GM21576 (cell line): ENCODE measurements around the gene AFAP1L1.
A peak's percentile ranks its signal among the peaks of the same experiment; 100 is the strongest.

Experiments
- ATAC-seq: cut with Tn5 transposase; IDR thresholded peaks from one replicate; pipeline ENCODE4 v1.9.1; 2021; ENCODE audit warnings: mild to moderate bottlenecking, moderate library complexity; ENCODE audit not compliant: unreplicated experiment

The AFAP1L1 gene

GRCh38 chr5:149344151-149344550 lies 72.5 kb downstream of the AFAP1L1 start:
- ATAC-seq, result no peak

- ATAC-seq, result peak; percentile 96
Measured at GRCh38 chr5:149345147-149345891, 73.7 kb downstream of the AFAP1L1 start, which contains the start of gene GRPEL2. Gene GRPEL2, plus strand, starts transcription at chr5:149345499. Its CDS starts 41 bp downstream, at chr5:149345540.

GRCh38 chr5:149345892-149346222 lies 74.2 kb downstream of the AFAP1L1 start:
- no peak for ATAC-seq

GRCh38 chr5:149348518-149348917 lies 76.9 kb downstream of the AFAP1L1 start:
- ATAC-seq, result no peak

- ATAC-seq, result no peak
Measured at GRCh38 chr5:149349382-149349781, 77.7 kb downstream of the AFAP1L1 start.

GRCh38 chr5:149352169-149352568 lies 80.5 kb downstream of the AFAP1L1 start:
- no peak for ATAC-seq

- no peak for ATAC-seq
Measured at GRCh38 chr5:149353911-149354310, 82.3 kb downstream of the AFAP1L1 start.

GRCh38 chr5:149355688-149356087 lies 84.0 kb downstream of the AFAP1L1 start:
- no peak for ATAC-seq

GRCh38 chr5:149356391-149356790 lies 84.7 kb downstream of the AFAP1L1 start:
- ATAC-seq, result no peak

GRCh38 chr5:149357370-149358293 lies 86.0 kb downstream of the AFAP1L1 start, which contains the start of gene PCYOX1L:
Gene PCYOX1L, plus strand, starts transcription at chr5:149358046. Its CDS starts 23 bp downstream, at chr5:149358069.
- ATAC-seq, result peak; percentile 99

GRCh38 chr5:149358294-149358651 lies 86.6 kb downstream of the AFAP1L1 start:
- peak; percentile 7 for ATAC-seq

GRCh38 chr5:149358868-149359495 lies 87.3 kb downstream of the AFAP1L1 start:
- no peak for ATAC-seq

- ATAC-seq, result no peak
Measured at GRCh38 chr5:149360272-149360671, 88.6 kb downstream of the AFAP1L1 start.

GRCh38 chr5:149362541-149362940 lies 90.9 kb downstream of the AFAP1L1 start:
- ATAC-seq, result no peak

GRCh38 chr5:149363358-149363757 lies 91.7 kb downstream of the AFAP1L1 start:
- ATAC-seq, result no peak

- no peak for ATAC-seq
Measured at GRCh38 chr5:149363936-149364335, 92.3 kb downstream of the AFAP1L1 start.

GRCh38 chr5:149364719-149365118 lies 93.1 kb downstream of the AFAP1L1 start:
- ATAC-seq, result no peak

GRCh38 chr5:149365418-149365817 lies 93.8 kb downstream of the AFAP1L1 start:
- ATAC-seq, result no peak

GRCh38 chr5:149366169-149366729 lies 94.6 kb downstream of the AFAP1L1 start:
- ATAC-seq, result no peak

GRCh38 chr5:149367249-149367971 lies 95.8 kb downstream of the AFAP1L1 start:
- peak; percentile 50 for ATAC-seq
